HG02884 (cell line): ENCODE measurements around the gene KRT7.
"Not testable (repeated sequence)": the region's sequence is repeated elsewhere in the genome, so short reads cannot be mapped to it uniquely, and the experiment has no call there.

Source experiments
- ATAC-seq: cut with Tn5 transposase; IDR thresholded peaks from one replicate; pipeline ENCODE4 v1.9.1; 2021; ENCODE audit warnings: mild to moderate bottlenecking, moderate library complexity; ENCODE audit not compliant: unreplicated experiment

Gene KRT7

DNA sequence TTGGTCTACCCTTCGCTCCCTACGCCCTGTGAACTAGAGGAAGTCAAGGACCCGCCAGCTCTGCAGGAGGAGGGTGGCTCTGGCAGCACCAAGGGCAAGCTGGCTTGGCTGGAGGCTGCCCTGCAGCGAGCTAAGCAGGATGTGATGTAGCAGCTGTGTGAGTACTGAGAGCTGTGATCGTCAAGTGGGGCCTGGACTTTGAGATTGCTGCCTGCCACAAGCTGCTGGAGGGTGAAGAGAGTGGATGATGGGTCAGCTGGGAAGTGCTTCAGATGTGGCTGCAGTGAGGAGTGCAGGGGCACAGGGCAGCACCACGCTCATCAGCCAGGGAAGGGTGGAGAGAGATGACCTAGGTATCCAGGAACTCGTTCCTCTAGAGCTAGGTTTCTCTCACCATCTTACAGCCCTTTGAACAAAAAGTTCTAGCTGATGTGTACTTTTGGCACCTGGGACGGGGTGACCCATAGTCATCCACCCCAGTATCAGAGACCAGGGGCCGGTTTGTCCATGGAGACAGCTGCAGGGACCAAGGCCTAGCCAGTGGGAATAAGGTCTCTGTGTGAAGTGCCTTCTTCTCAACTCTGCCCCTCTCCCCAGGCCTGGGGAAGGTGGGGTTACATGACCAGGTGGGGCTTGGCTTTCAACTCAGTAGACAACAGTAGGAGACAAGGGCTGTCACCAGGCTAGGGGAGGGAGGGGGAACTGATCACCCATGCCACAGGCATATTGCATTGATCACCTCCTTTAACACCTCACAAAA is 44.6 kb downstream of the KRT7 start:
- no peak for ATAC-seq

DNA sequence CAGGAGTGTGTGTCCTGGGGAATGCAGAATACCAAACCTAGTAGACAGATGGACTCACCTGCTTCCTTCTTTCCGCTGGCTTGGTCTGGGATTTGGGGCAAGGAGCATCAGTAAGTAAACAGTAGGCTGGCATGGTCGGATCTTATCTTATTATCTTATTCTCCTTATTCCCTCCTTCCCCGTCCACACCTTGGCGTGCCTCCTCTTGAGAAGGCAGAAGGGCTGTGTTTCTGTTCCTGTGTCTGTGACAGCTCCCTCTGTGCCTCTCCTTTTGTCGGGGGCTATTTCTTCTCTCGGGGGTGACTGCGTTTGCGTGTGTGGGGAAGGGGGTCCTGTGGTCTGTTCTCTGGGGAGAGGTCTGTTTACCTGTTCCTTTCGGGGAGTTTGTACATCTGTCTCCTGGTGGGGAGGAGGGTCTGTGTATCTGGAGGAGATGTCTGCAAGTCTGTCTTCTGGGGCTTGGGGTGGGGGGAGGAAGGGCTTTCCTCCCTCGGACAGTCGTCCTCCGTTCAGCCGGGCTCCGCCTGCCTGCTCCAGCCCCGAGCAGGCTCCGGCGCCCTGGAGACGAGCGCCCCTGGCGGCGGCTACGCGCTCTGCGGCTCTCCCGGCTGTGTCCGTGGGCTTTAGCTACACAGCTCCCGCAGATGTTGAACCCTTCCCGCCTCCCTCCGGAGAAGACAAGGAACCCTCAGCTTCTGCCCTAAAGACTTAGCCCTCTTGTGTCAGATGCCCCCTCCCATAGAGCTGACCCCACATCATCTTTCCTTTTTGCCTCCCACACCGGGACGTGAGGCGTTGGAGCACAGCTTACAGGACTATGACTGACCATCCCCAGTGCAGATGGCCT is 45.8 kb downstream of the KRT7 start:
- ATAC-seq, result no peak

DNA sequence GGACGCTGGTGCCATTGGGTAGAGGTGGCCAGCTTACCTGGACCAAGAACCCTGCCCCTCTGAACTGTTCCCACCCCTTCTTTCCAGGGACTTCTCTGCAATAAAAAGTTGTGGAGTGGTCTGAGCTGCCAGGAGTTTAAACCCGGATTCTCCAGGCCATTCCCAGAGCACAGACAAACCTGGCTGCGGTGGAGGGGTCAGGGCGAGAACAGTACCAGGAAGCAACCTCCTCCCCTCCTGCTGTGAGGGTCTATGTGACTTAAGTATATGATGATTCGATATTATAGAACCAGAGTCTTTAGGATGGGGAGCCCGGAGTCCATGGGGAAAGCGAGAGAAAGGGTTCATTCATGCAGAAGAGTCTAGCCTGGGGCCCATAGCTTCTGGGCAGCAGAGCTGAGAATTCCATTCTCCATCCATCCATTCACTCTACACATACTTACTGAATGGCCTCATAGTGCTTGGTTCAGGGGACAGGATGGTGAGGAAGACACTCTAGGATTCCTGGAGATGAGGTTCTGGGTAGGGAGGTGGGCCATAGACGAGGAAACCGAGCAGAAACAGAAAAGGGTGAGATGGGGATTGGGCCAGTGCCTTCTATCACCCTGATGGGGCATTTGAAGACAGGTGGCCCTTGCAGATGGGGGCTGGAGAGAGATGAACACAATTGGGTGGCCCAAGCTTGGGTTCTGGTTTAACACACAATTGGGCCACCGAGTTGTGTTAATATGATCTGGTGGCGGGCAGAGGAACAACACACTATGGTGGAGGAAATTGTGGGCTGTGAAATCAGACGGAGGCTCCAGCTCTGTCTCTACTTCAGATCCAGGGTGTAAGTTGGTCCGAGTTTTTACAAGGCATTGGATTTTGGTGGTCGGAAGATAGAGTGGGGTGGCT is 46.6 kb downstream of the KRT7 start:
- ATAC-seq, result no peak

DNA sequence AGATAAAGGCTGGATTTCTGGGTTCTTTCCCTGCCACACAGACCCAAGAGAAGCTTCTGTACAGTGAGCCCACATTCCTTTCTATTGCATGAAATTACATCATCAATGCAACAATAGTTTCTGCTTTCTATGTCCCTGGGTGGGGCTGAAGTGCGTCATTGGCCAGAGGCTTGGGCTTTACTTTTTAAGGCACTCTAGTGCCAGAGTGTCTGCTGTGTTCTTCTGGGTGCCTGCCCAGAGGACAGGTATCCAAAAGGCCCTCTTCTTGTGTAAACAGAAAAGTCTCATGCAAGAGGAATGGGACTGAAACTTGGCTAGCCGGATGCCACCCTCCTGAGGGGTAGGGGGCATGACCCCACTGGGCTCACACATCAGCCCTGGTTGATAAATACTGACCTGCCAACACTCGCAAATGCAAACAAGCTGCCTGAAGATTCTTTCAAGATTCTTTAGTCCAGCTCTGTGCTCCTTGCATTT is 47.3 kb downstream of the KRT7 start:
- no peak for ATAC-seq

DNA sequence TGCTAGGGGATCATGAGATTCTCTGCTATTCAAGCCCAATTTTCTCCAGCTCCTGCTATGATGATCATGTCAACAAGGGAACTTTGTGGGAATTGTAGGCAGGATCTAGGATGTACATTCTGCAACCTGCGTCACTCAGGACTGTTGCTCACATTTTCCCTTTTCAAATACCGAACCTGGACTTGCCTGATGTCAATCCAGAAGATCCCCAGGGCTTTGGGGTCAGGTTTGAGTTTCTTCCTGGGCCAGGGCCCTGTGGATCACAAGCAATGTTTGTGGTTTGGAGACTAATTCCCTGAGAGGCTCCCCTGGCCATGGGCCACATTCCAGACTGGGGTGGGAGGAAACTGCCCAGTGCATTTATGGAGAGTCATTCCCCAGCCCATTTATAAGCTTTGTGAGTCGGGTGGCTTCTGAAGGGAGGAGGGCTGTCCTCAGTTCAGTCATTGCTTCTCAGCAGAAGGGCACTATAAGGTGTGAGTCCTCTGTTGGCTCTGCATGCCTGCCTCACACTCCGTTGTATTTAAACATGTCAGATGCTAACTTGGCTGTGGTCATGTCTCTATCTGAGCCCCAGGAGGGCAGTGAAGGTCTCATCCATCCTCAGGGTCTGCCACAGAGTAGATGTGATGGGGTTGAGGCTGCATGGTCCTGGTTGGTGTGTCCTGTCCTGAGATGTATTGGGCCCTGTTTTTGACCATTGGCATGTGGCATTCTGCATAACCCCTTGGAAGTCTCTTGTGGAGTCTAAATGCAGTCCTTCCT is 47.9 kb downstream of the KRT7 start:
- ATAC-seq, result no peak

DNA sequence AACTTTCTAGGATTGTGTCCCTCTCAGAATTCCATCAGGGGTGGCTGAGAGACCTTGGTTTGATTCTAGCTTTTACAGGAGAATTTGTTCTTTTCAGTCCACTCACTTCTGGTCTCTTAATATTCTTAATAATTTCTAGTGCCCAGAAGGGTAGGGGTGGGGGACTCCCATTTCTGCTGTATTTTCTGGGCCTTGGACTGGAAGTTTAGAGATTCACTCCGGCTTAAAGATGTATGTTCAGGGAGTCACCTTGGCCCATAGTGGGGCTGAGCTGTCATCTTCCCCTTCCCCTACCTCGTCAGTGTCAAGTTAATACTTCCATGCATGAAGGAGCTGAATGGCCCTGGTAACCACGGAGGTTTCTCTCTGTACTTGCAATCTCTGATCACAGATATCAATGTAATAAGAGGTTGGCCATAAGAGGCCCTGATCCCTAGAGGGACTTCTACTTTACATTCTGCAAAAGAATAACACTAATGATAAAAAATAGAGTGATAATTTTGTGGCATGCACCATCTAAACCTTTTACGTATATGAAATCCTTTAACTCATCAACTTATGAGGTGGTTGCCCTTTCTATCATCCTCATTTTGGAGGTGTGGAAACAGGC is 51.6 kb downstream of the KRT7 start:
- ATAC-seq, result no peak

DNA sequence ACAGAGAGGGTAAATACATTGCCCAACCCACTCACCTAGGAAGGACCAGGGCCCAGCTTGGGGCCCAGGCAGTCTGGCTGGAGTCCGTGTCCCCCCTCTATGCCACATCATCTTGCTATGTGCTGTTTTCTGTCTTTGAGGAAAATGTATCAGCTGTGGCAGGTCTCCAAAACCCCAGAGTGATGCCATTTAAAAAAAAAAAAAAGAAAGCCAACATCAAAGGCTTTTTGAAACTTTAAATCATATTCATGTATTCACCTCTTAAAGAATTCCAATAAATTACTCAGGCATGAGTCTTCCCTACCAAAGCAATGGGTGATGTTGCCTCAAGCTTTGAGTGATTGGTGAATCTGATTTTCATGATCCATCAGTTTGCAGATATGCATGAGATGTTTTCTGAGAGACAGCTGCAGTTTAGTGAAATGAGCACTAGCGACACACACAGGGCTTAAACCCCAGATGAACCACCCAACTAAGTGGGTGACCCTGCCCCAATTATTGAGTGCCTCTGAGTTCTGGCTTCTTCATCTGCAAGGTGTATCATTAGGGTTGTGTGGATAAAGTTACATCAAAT is 52.2 kb downstream of the KRT7 start:
- no peak for ATAC-seq

DNA sequence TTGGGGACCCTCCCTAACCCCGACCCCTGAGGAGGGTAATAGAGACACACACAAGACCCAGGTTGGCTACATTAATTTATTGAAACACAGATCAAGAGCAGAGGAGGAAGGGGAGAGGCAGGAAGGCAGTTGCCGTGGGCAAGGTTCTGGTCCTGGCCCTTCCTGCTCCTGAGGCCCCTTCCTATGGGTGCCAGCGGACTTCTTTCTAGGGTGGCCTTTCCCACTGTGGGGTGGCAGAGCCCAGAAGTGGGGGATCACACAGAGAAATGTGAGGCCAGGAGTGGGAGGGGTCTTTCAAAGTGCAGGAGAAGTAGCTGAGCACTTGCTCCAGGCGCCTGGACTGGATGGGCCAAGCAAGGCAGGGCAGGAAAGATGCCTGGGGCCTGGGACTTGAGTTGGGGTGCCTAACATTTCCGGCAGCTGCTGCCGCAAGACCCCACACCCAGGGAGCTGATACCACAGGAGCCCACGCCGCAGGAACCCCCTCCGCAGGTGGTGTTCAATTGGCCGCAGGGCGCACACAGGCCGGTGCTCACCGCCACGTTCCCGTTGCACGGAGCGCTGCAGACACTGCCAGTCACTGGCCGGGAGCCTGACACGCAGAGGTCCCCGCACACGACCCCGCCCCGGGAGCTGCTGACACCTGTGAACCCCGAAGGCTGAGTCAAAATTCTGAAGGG is 52.9 kb downstream of the KRT7 start:
- no peak for ATAC-seq

DNA sequence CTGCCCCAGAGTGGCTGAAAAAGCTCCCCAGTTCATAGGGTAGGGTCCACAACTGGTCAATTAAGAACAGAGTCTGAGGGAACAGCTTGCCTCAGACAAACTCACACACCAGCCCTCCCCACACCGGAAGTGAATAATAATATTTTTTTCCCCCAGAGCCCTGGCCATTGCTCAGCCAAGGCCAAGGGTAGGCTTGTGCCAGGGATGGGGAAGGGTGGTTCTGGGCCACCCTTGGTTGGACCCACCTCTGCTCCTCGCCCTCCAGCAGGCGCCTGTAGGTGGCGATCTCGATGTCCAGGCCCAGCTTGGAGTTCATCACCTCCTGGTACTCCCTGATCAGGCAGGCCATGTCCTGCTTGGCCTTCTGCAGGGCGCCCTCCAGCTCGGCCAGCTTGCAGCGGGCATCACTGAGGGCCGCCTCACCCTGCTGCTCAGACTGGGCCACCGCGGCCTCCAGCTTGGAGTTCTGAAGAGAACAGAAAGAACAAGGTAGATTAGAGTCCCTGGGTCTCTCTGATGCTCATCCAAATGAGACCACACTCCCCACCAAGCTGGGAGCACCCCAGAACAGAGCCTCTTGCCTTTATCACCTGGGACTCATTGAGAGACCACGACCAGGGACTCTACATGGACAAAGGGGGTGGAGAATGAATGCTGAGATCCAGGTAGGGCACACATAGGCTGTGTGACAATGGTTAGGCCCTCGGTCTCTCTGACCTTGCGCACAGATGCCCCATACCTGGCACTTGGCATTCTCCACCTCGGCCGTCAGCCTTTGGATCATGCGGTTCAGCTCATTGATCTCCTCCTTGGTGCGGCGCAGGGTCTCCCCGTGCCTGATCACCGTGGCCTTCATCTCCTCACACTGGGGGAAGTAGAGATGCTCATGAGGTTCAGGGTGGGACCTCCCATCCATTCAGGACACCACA is 54.1 kb downstream of the KRT7 start:
- ATAC-seq, result not testable (repeated sequence)

DNA sequence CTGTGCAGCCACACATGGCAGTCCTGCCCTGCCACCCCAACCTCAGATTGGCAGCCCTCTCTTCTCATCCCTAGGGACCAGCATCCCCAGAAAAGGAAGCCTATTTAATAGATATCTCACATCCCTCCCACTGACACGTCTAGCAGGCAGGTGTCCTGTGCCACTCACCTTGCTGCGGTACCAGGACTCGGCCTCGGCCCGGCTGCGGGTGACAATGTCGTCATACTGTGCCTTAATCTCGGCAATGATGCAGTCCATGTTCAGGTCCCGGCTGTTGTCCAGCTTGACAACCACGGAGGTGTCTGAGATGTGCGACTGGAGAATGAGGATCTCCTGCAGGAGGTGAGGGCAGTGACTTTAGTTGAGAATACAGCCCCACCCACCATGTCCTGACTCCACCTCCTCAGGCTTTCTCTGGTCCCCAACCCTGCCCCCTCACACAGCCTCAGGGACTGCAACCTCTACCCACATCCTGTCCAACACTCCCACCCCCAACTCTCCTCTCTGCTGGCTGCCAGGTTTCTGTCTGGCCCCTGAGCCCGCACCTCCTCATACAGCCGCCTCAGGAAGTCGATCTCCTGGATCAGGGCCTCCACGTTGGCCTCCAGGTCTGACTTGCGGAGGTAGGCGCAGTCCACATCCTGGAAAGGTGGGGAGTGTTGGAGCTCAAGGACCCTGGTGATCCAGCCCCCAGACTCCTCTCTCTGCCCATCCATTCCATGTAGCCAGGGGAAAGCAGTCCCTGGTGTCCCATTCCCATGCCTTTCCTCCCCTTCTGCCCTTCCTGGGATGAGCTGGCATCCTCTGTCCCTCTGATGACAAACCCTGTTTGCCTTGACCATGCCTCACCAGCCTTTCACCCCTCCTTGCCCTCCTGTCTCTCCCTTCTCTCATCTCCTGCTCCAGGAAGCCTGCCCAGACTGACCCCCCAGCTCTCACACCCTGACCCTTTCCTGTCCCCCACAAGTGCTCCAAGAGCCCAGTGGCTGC is 55.1 kb downstream of the KRT7 start:
- ATAC-seq, result peak; percentile 79

DNA sequence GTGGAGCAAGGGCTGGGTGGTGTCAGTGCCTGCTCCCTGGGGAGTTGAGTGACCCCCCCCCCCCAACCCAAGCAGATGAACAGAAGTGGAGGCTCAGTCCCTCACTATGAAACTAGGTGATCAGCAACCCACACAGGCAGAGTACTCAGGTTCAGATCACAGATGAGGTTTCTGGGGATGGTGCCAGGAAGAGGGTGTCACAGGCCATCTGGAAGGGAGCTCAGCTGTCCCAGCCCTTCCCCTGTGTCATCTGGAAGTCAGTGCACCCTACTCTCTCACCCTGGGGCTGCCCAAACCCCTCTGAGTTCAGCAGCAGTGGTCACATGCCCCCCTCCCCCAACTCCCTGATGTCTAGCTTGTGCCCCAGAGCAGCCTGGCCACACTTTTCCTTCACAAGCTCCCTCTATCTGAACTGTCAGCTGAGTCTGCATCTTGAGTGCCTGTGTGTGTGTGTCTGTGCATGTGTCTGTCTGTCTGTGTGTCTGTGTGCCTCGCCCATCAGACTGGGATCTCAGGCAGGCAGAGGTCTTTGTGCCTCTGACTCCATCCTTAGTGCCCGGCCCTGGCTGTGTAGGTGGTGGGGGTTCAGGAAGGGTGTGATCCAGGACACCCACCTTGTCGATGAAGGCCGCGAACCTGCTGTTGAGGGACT is 57.6 kb downstream of the KRT7 start:
- ATAC-seq, result not testable (repeated sequence)

DNA sequence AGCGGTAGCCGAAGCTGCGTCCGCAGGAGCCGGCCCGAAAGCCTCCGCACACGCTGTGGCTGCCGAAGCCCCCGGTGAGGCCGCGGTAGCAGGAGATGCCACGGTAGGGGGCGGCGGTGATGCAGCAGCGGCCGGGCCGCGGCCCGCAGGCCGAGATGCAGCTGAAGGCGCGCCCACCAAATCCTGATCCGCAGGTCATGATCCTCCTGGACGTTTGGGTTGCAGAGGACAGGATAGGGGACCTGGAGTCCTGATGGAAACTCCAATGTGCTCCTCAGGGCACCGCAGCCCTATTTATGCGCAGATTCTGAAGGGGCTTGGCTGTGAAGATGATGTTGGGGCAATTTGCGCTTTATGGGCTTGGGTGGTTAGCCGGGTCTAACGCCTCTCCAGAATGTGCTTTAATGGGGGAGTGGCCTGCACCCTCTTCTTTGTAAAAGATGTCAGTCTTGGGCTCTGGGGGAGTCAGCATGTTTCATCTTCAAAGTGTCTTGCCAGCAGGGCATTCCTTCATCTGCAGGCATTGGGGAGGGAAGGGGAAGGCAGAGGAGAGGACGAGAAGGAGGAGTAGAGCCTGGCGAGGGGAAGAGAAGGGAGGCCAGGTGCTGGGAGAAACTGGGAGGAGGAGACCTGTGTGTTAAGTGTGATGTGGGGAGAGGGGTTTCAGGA is 58.4 kb downstream of the KRT7 start, which contains the start of gene KRT81:
KRT81 (minus strand) TSS at position 268 of the 669 bp plus-strand sequence; CDS start at position 199, 69 bp downstream.
- no peak for ATAC-seq

DNA sequence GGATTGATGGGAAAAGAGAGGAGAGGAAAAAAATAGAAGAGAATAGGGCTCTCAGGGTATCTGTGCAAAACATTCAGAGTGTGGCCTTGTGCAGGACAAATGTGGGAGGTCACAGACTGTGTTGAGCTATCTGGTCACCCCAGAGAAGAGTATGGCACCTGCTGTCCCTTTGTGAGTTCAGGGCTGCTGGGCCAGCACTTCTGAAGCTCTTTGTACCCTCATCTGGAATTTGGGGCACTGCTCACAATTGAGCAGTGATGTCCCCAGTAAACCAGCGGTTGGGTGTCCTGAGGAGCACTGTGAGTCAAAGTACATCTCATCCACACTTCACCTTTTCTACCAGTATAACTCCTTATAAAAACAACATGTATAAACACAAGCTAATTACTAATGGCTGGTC is 60.9 kb downstream of the KRT7 start:
- ATAC-seq, result no peak

DNA sequence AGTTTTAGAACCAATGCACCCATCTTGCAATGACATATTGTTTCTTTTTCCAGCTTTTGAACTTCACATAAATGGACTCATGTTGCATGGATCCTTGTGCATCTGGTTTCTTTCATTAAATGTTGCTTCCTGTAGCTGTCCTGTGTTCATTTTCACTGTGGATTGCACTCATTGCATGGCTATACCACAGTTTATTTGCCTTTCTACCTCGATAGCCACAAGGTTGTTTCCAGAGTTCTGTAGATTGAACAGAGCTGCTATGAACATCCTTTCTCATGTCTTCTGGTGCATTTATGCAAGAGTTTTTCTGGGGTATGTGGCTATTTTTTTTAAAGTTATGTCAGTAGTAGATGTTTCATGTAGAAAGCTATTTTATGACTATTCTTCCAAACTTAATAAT is 61.8 kb downstream of the KRT7 start:
- ATAC-seq, result no peak

DNA sequence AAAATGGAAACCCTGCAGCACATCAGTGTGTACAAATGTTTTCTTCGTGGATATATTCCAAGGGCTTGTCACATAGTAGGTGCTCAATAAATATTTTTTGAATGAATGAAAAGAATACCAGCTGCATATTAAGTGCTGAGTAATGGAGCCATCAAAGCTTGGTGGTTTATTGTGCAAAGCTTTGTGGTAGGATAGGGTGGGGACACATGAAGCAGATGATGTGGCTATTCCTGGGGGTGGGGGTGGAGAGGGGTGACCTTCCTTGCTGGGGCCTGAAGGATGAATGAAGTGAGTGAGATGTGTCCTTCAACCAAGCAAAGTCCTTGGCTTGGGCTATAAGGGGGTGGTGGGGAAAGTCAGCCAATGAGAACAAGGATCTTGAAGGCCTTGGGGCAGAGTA is 62.6 kb downstream of the KRT7 start:
- no peak for ATAC-seq
